K562 (cell line): ENCODE results near the gene ABHD12. TPM values are rescaled to one million over a fixed set of nuclear protein-coding genes. Genes with fewer than 3 reads are reported as not detected.

Experiments used
- ATAC-seq: fragments of 200-7000 bp; cut with Tn5 transposase; 3 replicates; pipeline ENCODE4 v1.9.1; 2020; ENCODE audit warnings: moderate library complexity
- BruUV-seq: library from RNA; stranded (reverse); fragments of 400-500 nt; replicated peaks from 2 replicates; lab custom pipeline; 2021; lab: Mats Ljungman, UMichigan
- CTCF ChIA-PET: fragments of 300-600 bp; formaldehyde crosslinking; extraction: SDS; loops from one replicate; lab custom pipeline; 2021; ENCODE audit warnings: low intra/inter-chr PET ratio; lab: Yijun Ruan, JAX
- POLR2A ChIA-PET: fragments of 300-600, 350-650 bp; sonication (Branson Sonifier 250); formaldehyde crosslinking; extraction: SDS; loops from one replicate; lab custom pipeline; 2021; ENCODE audit warnings: antibody characterized with exemption, inconsistent platforms; lab: Yijun Ruan, JAX
- DNase-seq, 4 experiments: peaks; one replicate each; pipeline versions ENCODE4 v3.0.0 to v3.0.0-alpha.2; 2011 to 2018; ENCODE audit warnings: low spot score in 3 of 4, mixed read lengths in 3 of 4; ENCODE audit errors: extremely low read depth in 1 of 4
- FAIRE-seq: peaks from 2 replicates; lab custom pipeline; 2011; peaks lifted over from hg19 to GRCh38; lab: Jason Lieb, UNC
- H2AFZ ChIP-seq: 2 replicates; pipeline ENCODE4 v1.6.0; 2011; ENCODE audit warnings: low read depth, low read length, control low read depth, inconsistent platforms
- H3K27ac ChIP-seq: fragments of 200-600 bp; 3 replicates; pipeline ENCODE4 v1.8.0; 2011; ENCODE audit warnings: low read depth, mild to moderate bottlenecking, control low read depth, inconsistent platforms, low read length, moderate library complexity, mixed read lengths; ENCODE audit errors: extremely low read depth
- H3K27me3 ChIP-seq, 2 experiments: fragments of 300-600 bp in 1 of 2; 2 replicates in 1 of 2; 3 replicates in 1 of 2; pipeline versions ENCODE4 v1.6.0 to v1.8.0; 2011; ENCODE audit warnings: inconsistent platforms in 2 of 2, low read length in 2 of 2, mild to moderate bottlenecking in 1 of 2, mixed read lengths in 1 of 2, moderate library complexity in 1 of 2; ENCODE audit not compliant: control insufficient read depth in 2 of 2, insufficient read depth in 2 of 2
- H3K36me3 ChIP-seq: fragments of 300-600 bp; 3 replicates; pipeline ENCODE4 v1.8.0; 2011; ENCODE audit warnings: mild to moderate bottlenecking, low read length, inconsistent platforms; ENCODE audit not compliant: control insufficient read depth, insufficient read depth
- H3K4me1 ChIP-seq, 2 experiments: fragments of 200-600 bp in 1 of 2; replicated peaks in 1 of 2; 2 replicates in 1 of 2; 3 replicates in 1 of 2; pipeline versions ENCODE4 v1.5.1 to v1.8.0; 2011; ENCODE audit warnings: inconsistent platforms in 2 of 2, low read length in 2 of 2, mild to moderate bottlenecking in 1 of 2, mixed read lengths in 1 of 2, moderate library complexity in 1 of 2; ENCODE audit not compliant: control insufficient read depth in 2 of 2, insufficient read depth in 2 of 2
- H3K4me2 ChIP-seq: 2 replicates; pipeline ENCODE4 v1.6.1; 2011; ENCODE audit warnings: low read length, control low read depth, inconsistent platforms, mixed read lengths; ENCODE audit not compliant: insufficient read depth
- H3K4me3 ChIP-seq: fragments of 200-600 bp; sonication (generic), shearing (Covaris generic); 2 replicates; pipeline ENCODE4 v1.5.1; 2016; ENCODE audit warnings: control low read depth, inconsistent platforms
- H3K79me2 ChIP-seq: fragments of 200-600 bp; 3 replicates; pipeline ENCODE4 v1.8.0; 2011; ENCODE audit warnings: low read length, inconsistent platforms; ENCODE audit not compliant: control insufficient read depth, insufficient read depth
- H3K9ac ChIP-seq, 2 experiments: 2 replicates each; pipeline versions ENCODE4 v1.6.0 to v1.6.1; 2011; ENCODE audit warnings: low read depth in 2 of 2, low read length in 2 of 2, control low read depth in 1 of 2, inconsistent platforms in 1 of 2, mild to moderate bottlenecking in 1 of 2, mixed read lengths in 1 of 2; ENCODE audit not compliant: insufficient read depth in 1 of 2
- H3K9me1 ChIP-seq: one replicate; pipeline ENCODE4 v1.6.0; 2011; ENCODE audit warnings: inconsistent platforms, mild to moderate bottlenecking, low read length, moderate library complexity; ENCODE audit not compliant: control insufficient read depth, insufficient read depth
- H3K9me3 ChIP-seq: replicated peaks from 2 replicates; pipeline ENCODE4 v1.5.1; 2011; ENCODE audit warnings: low read depth, low read length, inconsistent platforms; ENCODE audit not compliant: control insufficient read depth, insufficient read depth
- H4K20me1 ChIP-seq: replicated peaks from 2 replicates; pipeline ENCODE4 v1.6.1; 2011; ENCODE audit warnings: low read length, inconsistent platforms, mixed read lengths; ENCODE audit not compliant: control insufficient read depth, insufficient read depth
- AFF4 ChIP-seq: sonication (generic); formaldehyde crosslinking; IDR thresholded peaks from 2 replicates; pipeline ENCODE4 v1.8.0; 2023; ENCODE audit warnings: mild to moderate bottlenecking, missing genetic modification reagents
- BCLAF1 ChIP-seq, 2 experiments: fragments of 450-650 bp in 1 of 2; IDR thresholded peaks; 2 replicates each; pipeline ENCODE4 v1.6.1; 2011 to 2017; ENCODE audit warnings: low read depth in 2 of 2, antibody characterized with exemption in 1 of 2, borderline replicate concordance in 1 of 2, low read length in 1 of 2, mild to moderate bottlenecking in 1 of 2, mixed read lengths in 1 of 2; ENCODE audit not compliant: control insufficient read depth in 1 of 2
- FOSL1 ChIP-seq: fragments of 200-800 bp; sonication (Bioruptor generic); conservative IDR thresholded peaks from 2 replicates; pipeline ENCODE4 v1.6.1; 2016; ENCODE audit warnings: missing genetic modification characterization, missing compliant biosample characterization
- HOXB6 ChIP-seq: fragments of 250-450 bp; sonication (Bioruptor Pico); IDR thresholded peaks from 2 replicates; pipeline ENCODE4 v1.5.1; 2022; ENCODE audit warnings: mild to moderate bottlenecking, borderline replicate concordance
- IRF1 ChIP-seq: sonication (generic); formaldehyde crosslinking; IDR thresholded peaks from 2 replicates; pipeline ENCODE4 v1.8.0; 2022; ENCODE audit warnings: missing genetic modification reagents, mild to moderate bottlenecking, borderline replicate concordance
- KDM1A ChIP-seq, 2 experiments: fragments of 450-650 bp; IDR thresholded peaks; 2 replicates each; pipeline ENCODE4 v1.6.1; 2016; ENCODE audit warnings: mild to moderate bottlenecking in 2 of 2
- POLR3A ChIP-seq: IDR thresholded peaks from 2 replicates; pipeline ENCODE4 v1.6.1; 2011; ENCODE audit warnings: borderline replicate concordance, mild to moderate bottlenecking, moderate library complexity; ENCODE audit not compliant: insufficient read length, insufficient read depth; ENCODE audit errors: extremely low read depth
- PTBP1 ChIP-seq: fragments of 200-400 bp; formaldehyde crosslinking; IDR thresholded peaks from 2 replicates; pipeline ENCODE4 v1.6.1; 2017; ENCODE audit warnings: low read depth, low read length
- RFX5 ChIP-seq: IDR thresholded peaks from 2 replicates; pipeline ENCODE4 v1.6.1; 2011; ENCODE audit warnings: low read depth, mild to moderate bottlenecking, improper control_type of control experiment, low read length
- SIN3A ChIP-seq, 2 experiments: fragments of 150-350 bp in 1 of 2; IDR thresholded peaks; 2 replicates each; pipeline ENCODE4 v1.6.1; 2011 to 2016; ENCODE audit warnings: borderline replicate concordance in 2 of 2, low read depth in 2 of 2, low read length in 2 of 2, mild to moderate bottlenecking in 2 of 2, moderate library complexity in 2 of 2; ENCODE audit not compliant: control insufficient read depth in 1 of 2
- XRCC5 ChIP-seq: fragments of 200-400 bp; formaldehyde crosslinking; IDR thresholded peaks from 2 replicates; pipeline ENCODE4 v1.6.1; 2017; ENCODE audit warnings: low read depth, mild to moderate bottlenecking, low read length
- WGBS: fragments of 100-300 bp; shearing (Covaris generic); methylation state at CpG from one replicate; pipeline ENCODE4 v1.1.6; 2016; ENCODE audit warnings: low coverage, mixed read lengths; ENCODE audit not compliant: insufficient coverage; ENCODE audit errors: missing lambda C conversion rate; 5-methylcytosine and 5-hydroxymethylcytosine counted together
- in situ Hi-C: fragments of 300-500 bp; cut with MboI; formaldehyde crosslinking; loops from 4 replicates; pipeline ENCODE4 v1.15.0; 2018; ENCODE audit warnings: inconsistent platforms, mixed read lengths
- intact Hi-C: fragments of 100-400 bp; cut with micrococcal nuclease; formaldehyde crosslinking; loops from 2 replicates; pipeline ENCODE4 v1.14.2; 2022
- polyA plus RNA-seq, 8 experiments: library from polyadenylated mRNA; depleted of rRNA in 4 of 8; stranded (reverse) in 5 of 8; unstranded in 3 of 8; fragments of >200 nt; fragmentation: Nextera tagmentation in 2 of 8; fragmentation: Illumina TruSeq in 1 of 8; extraction: Ambion mirVana in 2 of 8; extraction: Trizol in 1 of 8; gene quantifications; 2 replicates each; pipeline versions ENCODE4 v1.2.1 to v1.2.3, GENCODE V29; 2011 to 2014; ENCODE audit warnings: inconsistent platforms in 1 of 8, missing spikeins in 1 of 8
- total RNA-seq, 7 experiments: library from RNA; depleted of rRNA in 6 of 7; stranded (reverse); fragments of >200 nt in 6 of 7; fragmentation: Illumina TruSeq in 2 of 7; extraction: Trizol in 2 of 7; gene quantifications; 2 replicates each; pipeline versions ENCODE4 v1.2.1 to v1.2.3, GENCODE V29; 2011 to 2021; ENCODE audit warnings: low replicate concordance in 1 of 7

Gene ABHD12
- total and polyA plus RNA-seq, 9 of the 15 experiments (the other 6 are each of a cell fraction or from before 2014, with no cell fraction given) = 0.65 to 15.6 (median 9.1) TPM

GRCh38 chr20:25293507-25293906, 97.1 kb downstream of the ABHD12 start:
- no peaks in the 10 kb centered on the region; the same call in 2 of the 3 replicates for H3K36me3 ChIP-seq
- intact Hi-C loops (loop anchor here (10.0 kb wide), 1 partner anchor 299 kb away; the partner anchor contains the start of gene APMAP), in situ Hi-C loops (no loop called here)
- no peaks in the 10 kb centered on the region for H3K27me3 ChIP-seq
- H2AFZ ChIP-seq = no peak overlapping the region
- H3K9ac ChIP-seq = no peak overlapping the region
- BruUV-seq = no TSS peak
- ATAC-seq (no peak), FAIRE-seq (no peak), DNase-seq (no peak)
- peaks cover 0 to 11% of the 10 kb centered on the region in 2 experiments; a peak in 2 of 5 replicates for H3K4me1 ChIP-seq
- H4K20me1 ChIP-seq = no peaks in the 10 kb centered on the region
- TF ChIP-seq RFX5 (no peak), KDM1A (IDR thresholded peaks at IDR 0.05) (no peak), SIN3A (IDR thresholded peaks at IDR 0.05; ENCODE audit: borderline replicate concordance in 2 of 2, control insufficient read depth in 1 of 2, low read depth in 2 of 2, low read length in 2 of 2) (no peak), BCLAF1 (IDR thresholded peaks at IDR 0.05; ENCODE audit: borderline replicate concordance in 1 of 2, control insufficient read depth in 1 of 2, low read depth in 2 of 2, low read length in 1 of 2) (no peak), HOXB6 (CRISPR knock-in tag) (no peak), PTBP1 (no peak), AFF4 (CRISPR knock-in tag) (no peak), FOSL1 (tag) (no peak), IRF1 (CRISPR knock-in tag) (no peak), XRCC5 (no peak), POLR3A (no peak)
- H3K27ac ChIP-seq = no peak overlapping the region
- H3K4me2 ChIP-seq = no peak overlapping the region
- H3K79me2 ChIP-seq = no peaks in the 10 kb centered on the region
- WGBS = 65% methylated on average over 2 of the region's 10 CpGs
- POLR2A ChIA-PET = no interaction called here
- H3K4me3 ChIP-seq = no peak overlapping the region
- CTCF ChIA-PET = interaction anchor here (2.4 kb wide), 1 partner anchor 106 kb away, joined by 13 read pairs; no protein-coding TSS in a partner anchor
- no peaks in the 10 kb centered on the region for H3K9me3 ChIP-seq
- no peaks in the 10 kb centered on the region for H3K9me1 ChIP-seq
